ENCODE results near the gene WLS.

The WLS gene

DNA sequence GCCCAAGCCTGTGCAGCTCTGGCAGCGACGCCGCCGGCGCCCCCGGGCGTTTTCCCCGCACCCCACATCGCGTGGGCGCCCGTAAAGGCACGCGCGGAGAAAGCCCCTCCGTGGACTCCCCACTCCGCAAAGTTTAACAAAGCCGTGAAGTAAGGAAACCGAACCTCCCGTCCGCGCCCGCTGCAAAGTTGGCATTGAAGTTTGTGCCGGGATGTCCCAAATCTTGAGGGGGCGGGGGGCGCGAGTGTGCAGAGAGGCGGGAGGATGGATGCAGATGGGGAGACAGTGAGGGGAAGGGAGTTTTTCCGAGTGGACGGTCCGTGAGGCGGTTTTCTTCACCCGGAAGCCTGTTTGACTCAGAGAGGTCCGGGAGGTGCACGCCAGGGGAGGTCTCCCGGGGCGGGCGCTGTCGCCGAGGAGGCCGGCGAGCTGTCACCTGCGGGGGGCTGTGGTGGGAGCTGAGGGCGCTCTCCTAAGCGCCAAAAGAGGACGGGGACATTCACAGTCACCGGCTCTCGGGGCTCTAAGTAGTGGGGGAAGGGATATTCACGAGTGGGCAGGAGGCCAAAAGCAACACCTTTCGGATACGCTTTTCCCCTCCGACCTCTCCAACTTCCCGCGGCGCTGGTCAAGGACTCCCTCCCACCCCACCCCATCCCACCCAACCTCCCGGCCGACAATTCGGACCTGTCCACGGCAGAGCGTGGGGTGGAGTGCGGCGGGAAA, 1.3 kb downstream of the WLS start:
- Histone ChIP-seq H3K9me2 (replicated peaks; ENCODE audit: insufficient read depth, low read length) (no peaks in the 10 kb centered on the region), H3K4me3 (ENCODE audit: insufficient read depth, low read length, poor library complexity, severe bottlenecking) (no peak overlapping the region), H4K20me1 (ENCODE audit: low read depth, low read length) (no peaks in the 10 kb centered on the region), H3K9ac (ENCODE audit: low read length) (no peak overlapping the region), H3K79me2 (ENCODE audit: insufficient read depth, low read length) (no peaks in the 10 kb centered on the region), H3K4me2 (ENCODE audit: low read depth, low read length, poor library complexity, severe bottlenecking) (no peak overlapping the region), H2AFZ (ENCODE audit: low read depth, low read length, severe bottlenecking) (no peak overlapping the region), H3K9me3 (ENCODE audit: insufficient read depth, low read length) (no peaks in the 10 kb centered on the region), H3K27ac (ENCODE audit: low read depth, low read length) (no peak overlapping the region), H3K27me3 (ENCODE audit: low read length) (no peaks in the 10 kb centered on the region), H3F3A (ENCODE audit: insufficient read depth) (no peaks in the 10 kb centered on the region), H3K36me3 (ENCODE audit: low read length) (no peaks in the 10 kb centered on the region)
- TF ChIP-seq, protein P1, sequence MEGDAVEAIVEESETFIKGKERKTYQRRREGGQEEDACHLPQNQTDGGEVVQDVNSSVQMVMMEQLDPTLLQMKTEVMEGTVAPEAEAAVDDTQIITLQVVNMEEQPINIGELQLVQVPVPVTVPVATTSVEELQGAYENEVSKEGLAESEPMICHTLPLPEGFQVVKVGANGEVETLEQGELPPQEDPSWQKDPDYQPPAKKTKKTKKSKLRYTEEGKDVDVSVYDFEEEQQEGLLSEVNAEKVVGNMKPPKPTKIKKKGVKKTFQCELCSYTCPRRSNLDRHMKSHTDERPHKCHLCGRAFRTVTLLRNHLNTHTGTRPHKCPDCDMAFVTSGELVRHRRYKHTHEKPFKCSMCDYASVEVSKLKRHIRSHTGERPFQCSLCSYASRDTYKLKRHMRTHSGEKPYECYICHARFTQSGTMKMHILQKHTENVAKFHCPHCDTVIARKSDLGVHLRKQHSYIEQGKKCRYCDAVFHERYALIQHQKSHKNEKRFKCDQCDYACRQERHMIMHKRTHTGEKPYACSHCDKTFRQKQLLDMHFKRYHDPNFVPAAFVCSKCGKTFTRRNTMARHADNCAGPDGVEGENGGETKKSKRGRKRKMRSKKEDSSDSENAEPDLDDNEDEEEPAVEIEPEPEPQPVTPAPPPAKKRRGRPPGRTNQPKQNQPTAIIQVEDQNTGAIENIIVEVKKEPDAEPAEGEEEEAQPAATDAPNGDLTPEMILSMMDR (IDR thresholded peaks at IDR 0.05; ENCODE audit: insufficient read depth, low read length, poor library complexity, severe bottlenecking) = no peak
- TF ChIP-seq EZH2phosphoT487 (conservative IDR thresholded peaks at IDR 0.05; ENCODE audit: low read length) = no peak

GRCh38 chr1:68230484-68230802, 1.9 kb downstream of the WLS start:
- no peaks in the 10 kb centered on the region for H3K36me3 ChIP-seq (ENCODE audit: low read length)
- no peaks in the 10 kb centered on the region for H3K27me3 ChIP-seq (ENCODE audit: low read length)
- H4K20me1 ChIP-seq (ENCODE audit: low read depth, low read length) = no peaks in the 10 kb centered on the region
- no peaks in the 10 kb centered on the region for H3K79me2 ChIP-seq (ENCODE audit: insufficient read depth, low read length)
- H3K9me3 ChIP-seq (ENCODE audit: insufficient read depth, low read length) = no peaks in the 10 kb centered on the region
- no peaks in the 10 kb centered on the region for H3K9me2 ChIP-seq (replicated peaks; ENCODE audit: insufficient read depth, low read length)
- no peak overlapping the region for H3K27ac ChIP-seq (ENCODE audit: low read depth, low read length)
- no peak overlapping the region for H3K9ac ChIP-seq (ENCODE audit: low read length)
- no peak overlapping the region for H3K4me3 ChIP-seq (ENCODE audit: insufficient read depth, low read length, poor library complexity, severe bottlenecking)
- no peak overlapping the region for H3K4me2 ChIP-seq (ENCODE audit: low read depth, low read length, poor library complexity, severe bottlenecking)
- no peak overlapping the region for H2AFZ ChIP-seq (ENCODE audit: low read depth, low read length, severe bottlenecking)
- TF ChIP-seq, protein P1 (IDR thresholded peaks at IDR 0.05; ENCODE audit: insufficient read depth, low read length, poor library complexity, severe bottlenecking) = no peak
- TF ChIP-seq EZH2phosphoT487 (conservative IDR thresholded peaks at IDR 0.05; ENCODE audit: low read length) = no peak
- no peaks in the 10 kb centered on the region for H3F3A ChIP-seq (ENCODE audit: insufficient read depth)

DNA sequence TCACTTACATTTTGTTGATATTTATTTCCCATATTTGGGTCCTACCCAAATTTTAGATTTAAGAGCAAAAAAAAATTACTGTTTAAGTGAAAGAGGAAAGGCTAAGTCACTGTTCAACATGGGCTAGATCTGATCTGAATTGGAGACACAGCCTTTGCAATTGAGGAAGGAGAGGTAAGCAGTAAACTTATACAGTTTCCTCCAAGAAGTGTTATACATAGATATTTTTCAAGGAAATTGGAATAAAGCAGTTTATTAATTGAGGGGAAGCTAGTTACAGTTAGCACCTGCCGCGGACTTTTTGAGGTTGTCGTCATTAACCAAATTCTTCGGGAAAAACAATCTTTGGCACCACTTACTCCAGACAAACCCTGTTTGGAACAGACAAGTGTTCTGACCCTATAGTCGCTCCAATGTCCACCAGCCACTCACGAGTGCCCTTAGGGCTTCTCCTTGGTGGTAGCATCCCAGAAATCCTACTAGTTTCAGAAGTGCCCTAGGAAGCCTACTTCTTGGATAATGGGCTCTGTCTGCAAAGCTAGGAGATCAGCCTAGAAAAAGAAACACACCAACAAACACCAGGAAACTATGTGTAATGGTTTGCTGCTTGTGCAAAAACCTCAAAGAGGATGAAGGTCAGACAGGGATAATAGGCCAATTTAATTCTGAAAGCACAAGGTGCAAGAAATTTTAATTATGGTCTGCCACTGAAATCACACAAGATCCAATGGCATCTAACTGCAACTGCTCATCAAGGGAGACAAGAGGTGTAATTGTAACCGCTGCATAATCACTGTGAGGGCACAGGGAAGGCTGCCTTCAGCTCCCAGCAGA, 2.5 kb downstream of the WLS start:
- no peaks in the 10 kb centered on the region for H3K79me2 ChIP-seq (ENCODE audit: insufficient read depth, low read length)
- no peaks in the 10 kb centered on the region for H3F3A ChIP-seq (ENCODE audit: insufficient read depth)
- no peak overlapping the region for H3K9ac ChIP-seq (ENCODE audit: low read length)
- H3K27me3 ChIP-seq (ENCODE audit: low read length) = no peaks in the 10 kb centered on the region
- no peaks in the 10 kb centered on the region for H3K9me2 ChIP-seq (replicated peaks; ENCODE audit: insufficient read depth, low read length)
- TF ChIP-seq EZH2phosphoT487 (conservative IDR thresholded peaks at IDR 0.05; ENCODE audit: low read length) = no peak
- TF ChIP-seq, protein P1 (IDR thresholded peaks at IDR 0.05; ENCODE audit: insufficient read depth, low read length, poor library complexity, severe bottlenecking) = no peak
- H2AFZ ChIP-seq (ENCODE audit: low read depth, low read length, severe bottlenecking) = no peak overlapping the region
- no peak overlapping the region for H3K27ac ChIP-seq (ENCODE audit: low read depth, low read length)
- no peaks in the 10 kb centered on the region for H3K36me3 ChIP-seq (ENCODE audit: low read length)
- H3K4me3 ChIP-seq (ENCODE audit: insufficient read depth, low read length, poor library complexity, severe bottlenecking) = no peak overlapping the region
- no peak overlapping the region for H3K4me2 ChIP-seq (ENCODE audit: low read depth, low read length, poor library complexity, severe bottlenecking)
- no peaks in the 10 kb centered on the region for H3K9me3 ChIP-seq (ENCODE audit: insufficient read depth, low read length)
- H4K20me1 ChIP-seq (ENCODE audit: low read depth, low read length) = no peaks in the 10 kb centered on the region

All from SU-DHL-6 (cell line).